HepG2 (cell line): ENCODE data around the gene ZNF821. TPM values are rescaled to one million over a fixed set of nuclear protein-coding genes. Genes with fewer than 3 reads are reported as not detected.

Experiments
- ATF4 ChIP-seq, 2 experiments: fragments of 450-650 bp in 1 of 2; sonication (generic) in 1 of 2; formaldehyde crosslinking; IDR thresholded peaks; 2 replicates each; pipeline versions ENCODE4 v1.5.0 to v1.8.0; 2020 to 2022; ENCODE audit warnings: mild to moderate bottlenecking in 1 of 2, missing genetic modification reagents in 1 of 2
- ERF ChIP-seq: IDR thresholded peaks from 2 replicates; pipeline ENCODE4 v1.6.1; 2018; ENCODE audit warnings: missing biosample characterization, missing genetic modification reagents
- ETV5 ChIP-seq: IDR thresholded peaks from 2 replicates; pipeline ENCODE4 v1.6.1; 2018; ENCODE audit warnings: missing biosample characterization, missing genetic modification reagents, inconsistent platforms, borderline replicate concordance
- GPN1 ChIP-seq: sonication (generic); formaldehyde crosslinking; IDR thresholded peaks from 2 replicates; pipeline ENCODE4 v1.5.1; 2020; ENCODE audit warnings: missing genetic modification reagents, borderline replicate concordance
- KLF12 ChIP-seq: sonication (generic); formaldehyde crosslinking; IDR thresholded peaks from 2 replicates; pipeline ENCODE4 v1.4.0; 2020; ENCODE audit warnings: missing genetic modification reagents, borderline replicate concordance
- NFE2L1 ChIP-seq: sonication (generic); formaldehyde crosslinking; IDR thresholded peaks from 2 replicates; pipeline ENCODE4 v1.4.0; 2020; ENCODE audit warnings: missing genetic modification reagents, mild to moderate bottlenecking, borderline replicate concordance
- PBX3 ChIP-seq: sonication (generic); formaldehyde crosslinking; IDR thresholded peaks from 2 replicates; pipeline ENCODE4 v1.8.1; 2023; ENCODE audit warnings: missing genetic modification reagents, inconsistent platforms, borderline replicate concordance
- RBM39 ChIP-seq: fragments of 200-400 bp; formaldehyde crosslinking; IDR thresholded peaks from one replicate; pipeline ENCODE4 v1.6.1; 2018; ENCODE audit warnings: antibody characterized with exemption, mild to moderate bottlenecking, low read depth, low read length; ENCODE audit not compliant: poor library complexity, severe bottlenecking
- RCOR2 ChIP-seq: IDR thresholded peaks from 2 replicates; pipeline ENCODE4 v1.6.1; 2016; ENCODE audit warnings: missing biosample characterization, missing genetic modification reagents
- SATB2 ChIP-seq: sonication (generic); formaldehyde crosslinking; IDR thresholded peaks from 2 replicates; pipeline ENCODE4 v1.5.0; 2020; ENCODE audit warnings: missing genetic modification reagents
- SP4 ChIP-seq: sonication (generic); formaldehyde crosslinking; IDR thresholded peaks from 2 replicates; pipeline ENCODE4 v1.8.1; 2023; ENCODE audit warnings: mild to moderate bottlenecking, missing genetic modification reagents
- THYN1 ChIP-seq: sonication (generic); formaldehyde crosslinking; IDR thresholded peaks from 2 replicates; pipeline ENCODE4 v1.8.1; 2023; ENCODE audit warnings: low read depth, mild to moderate bottlenecking, moderate library complexity, missing genetic modification reagents, borderline replicate concordance
- ZNF138 ChIP-seq: sonication (generic); formaldehyde crosslinking; IDR thresholded peaks from 2 replicates; pipeline ENCODE4 v1.5.0; 2020; ENCODE audit warnings: mild to moderate bottlenecking, low read depth, missing genetic modification reagents
- ZNF235 ChIP-seq: sonication (generic); formaldehyde crosslinking; IDR thresholded peaks from 2 replicates; pipeline ENCODE4 v1.8.1; 2023; ENCODE audit warnings: mild to moderate bottlenecking, missing genetic modification reagents, borderline replicate concordance
- ZNF709 ChIP-seq: sonication (generic); formaldehyde crosslinking; IDR thresholded peaks from 2 replicates; pipeline ENCODE4 v1.5.0; 2020; ENCODE audit warnings: mild to moderate bottlenecking, missing genetic modification reagents
- polyA plus RNA-seq, 8 experiments: library from polyadenylated mRNA; depleted of rRNA in 3 of 8; stranded (reverse) in 7 of 8; unstranded in 1 of 8; fragments of >200 nt; fragmentation: Illumina TruSeq in 4 of 8; extraction: Trizol in 4 of 8; gene quantifications; 2 replicates each; pipeline versions ENCODE4 v1.2.1 to v1.2.3, GENCODE V29; 2011 to 2016; ENCODE audit warnings: low read depth in 4 of 8, missing spikeins in 1 of 8, mixed read lengths in 1 of 8; ENCODE audit not compliant: insufficient read depth in 1 of 8
- total RNA-seq, 5 experiments: library from RNA; depleted of rRNA; stranded (reverse); fragments of >200 nt; fragmentation: Illumina TruSeq; extraction: Trizol; gene quantifications; 2 replicates each; pipeline ENCODE4 v1.2.3, GENCODE V29; 2016; ENCODE audit warnings: low read depth in 1 of 5
- TF ChIP-seq, protein P1 (sequence below): fragments of 450-650 bp; IDR thresholded peaks from 2 replicates; pipeline ENCODE4 v1.6.1; 2016
- TF ChIP-seq, protein P2 (sequence below): sonication (generic); formaldehyde crosslinking; IDR thresholded peaks from 2 replicates; pipeline ENCODE4 v1.8.0; 2022; ENCODE audit warnings: mild to moderate bottlenecking, missing genetic modification reagents
- TF ChIP-seq, protein P3 (sequence below): sonication (generic); formaldehyde crosslinking; IDR thresholded peaks from 2 replicates; pipeline ENCODE4 v1.4.0; 2020; ENCODE audit warnings: mild to moderate bottlenecking, low read depth, missing genetic modification reagents
- TF ChIP-seq, protein P4 (sequence below): sonication (generic); formaldehyde crosslinking; IDR thresholded peaks from 2 replicates; pipeline ENCODE4 v1.5.1; 2020; ENCODE audit warnings: missing genetic modification reagents, mild to moderate bottlenecking, borderline replicate concordance

Gene ZNF821
- total and polyA plus RNA-seq, 2 of the 13 experiments (the other 11 are each of a cell fraction or from before 2014, with no cell fraction given), result 7.0 to 9.1 TPM

- TF ChIP-seq, protein P1, sequence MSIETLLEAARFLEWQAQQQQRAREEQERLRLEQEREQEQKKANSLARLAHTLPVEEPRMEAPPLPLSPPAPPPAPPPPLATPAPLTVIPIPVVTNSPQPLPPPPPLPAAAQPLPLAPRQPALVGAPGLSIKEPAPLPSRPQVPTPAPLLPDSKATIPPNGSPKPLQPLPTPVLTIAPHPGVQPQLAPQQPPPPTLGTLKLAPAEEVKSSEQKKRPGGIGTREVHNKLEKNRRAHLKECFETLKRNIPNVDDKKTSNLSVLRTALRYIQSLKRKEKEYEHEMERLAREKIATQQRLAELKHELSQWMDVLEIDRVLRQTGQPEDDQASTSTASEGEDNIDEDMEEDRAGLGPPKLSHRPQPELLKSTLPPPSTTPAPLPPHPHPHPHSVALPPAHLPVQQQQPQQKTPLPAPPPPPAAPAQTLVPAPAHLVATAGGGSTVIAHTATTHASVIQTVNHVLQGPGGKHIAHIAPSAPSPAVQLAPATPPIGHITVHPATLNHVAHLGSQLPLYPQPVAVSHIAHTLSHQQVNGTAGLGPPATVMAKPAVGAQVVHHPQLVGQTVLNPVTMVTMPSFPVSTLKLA, result no peak; the same call in 1 of the 2 replicates
- TF ChIP-seq, protein P2, sequence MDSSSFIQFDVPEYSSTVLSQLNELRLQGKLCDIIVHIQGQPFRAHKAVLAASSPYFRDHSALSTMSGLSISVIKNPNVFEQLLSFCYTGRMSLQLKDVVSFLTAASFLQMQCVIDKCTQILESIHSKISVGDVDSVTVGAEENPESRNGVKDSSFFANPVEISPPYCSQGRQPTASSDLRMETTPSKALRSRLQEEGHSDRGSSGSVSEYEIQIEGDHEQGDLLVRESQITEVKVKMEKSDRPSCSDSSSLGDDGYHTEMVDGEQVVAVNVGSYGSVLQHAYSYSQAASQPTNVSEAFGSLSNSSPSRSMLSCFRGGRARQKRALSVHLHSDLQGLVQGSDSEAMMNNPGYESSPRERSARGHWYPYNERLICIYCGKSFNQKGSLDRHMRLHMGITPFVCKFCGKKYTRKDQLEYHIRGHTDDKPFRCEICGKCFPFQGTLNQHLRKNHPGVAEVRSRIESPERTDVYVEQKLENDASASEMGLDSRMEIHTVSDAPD (CRISPR knock-in tag), result no peak; the same call in 1 of the 2 replicates
- TF ChIP-seq, protein P3, sequence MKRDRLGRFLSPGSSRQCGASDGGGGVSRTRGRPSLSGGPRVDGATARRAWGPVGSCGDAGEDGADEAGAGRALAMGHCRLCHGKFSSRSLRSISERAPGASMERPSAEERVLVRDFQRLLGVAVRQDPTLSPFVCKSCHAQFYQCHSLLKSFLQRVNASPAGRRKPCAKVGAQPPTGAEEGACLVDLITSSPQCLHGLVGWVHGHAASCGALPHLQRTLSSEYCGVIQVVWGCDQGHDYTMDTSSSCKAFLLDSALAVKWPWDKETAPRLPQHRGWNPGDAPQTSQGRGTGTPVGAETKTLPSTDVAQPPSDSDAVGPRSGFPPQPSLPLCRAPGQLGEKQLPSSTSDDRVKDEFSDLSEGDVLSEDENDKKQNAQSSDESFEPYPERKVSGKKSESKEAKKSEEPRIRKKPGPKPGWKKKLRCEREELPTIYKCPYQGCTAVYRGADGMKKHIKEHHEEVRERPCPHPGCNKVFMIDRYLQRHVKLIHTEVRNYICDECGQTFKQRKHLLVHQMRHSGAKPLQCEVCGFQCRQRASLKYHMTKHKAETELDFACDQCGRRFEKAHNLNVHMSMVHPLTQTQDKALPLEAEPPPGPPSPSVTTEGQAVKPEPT (CRISPR knock-in tag), result peak; percentile 80; the same call in 1 of the 2 replicates
- peak in 1 of 2 experiments; percentile 57; a peak in 1 of 4 replicates for TF ChIP-seq ATF4 (CRISPR knock-in tag; IDR thresholded peaks at IDR 0.05)
- TF ChIP-seq, protein P4, sequence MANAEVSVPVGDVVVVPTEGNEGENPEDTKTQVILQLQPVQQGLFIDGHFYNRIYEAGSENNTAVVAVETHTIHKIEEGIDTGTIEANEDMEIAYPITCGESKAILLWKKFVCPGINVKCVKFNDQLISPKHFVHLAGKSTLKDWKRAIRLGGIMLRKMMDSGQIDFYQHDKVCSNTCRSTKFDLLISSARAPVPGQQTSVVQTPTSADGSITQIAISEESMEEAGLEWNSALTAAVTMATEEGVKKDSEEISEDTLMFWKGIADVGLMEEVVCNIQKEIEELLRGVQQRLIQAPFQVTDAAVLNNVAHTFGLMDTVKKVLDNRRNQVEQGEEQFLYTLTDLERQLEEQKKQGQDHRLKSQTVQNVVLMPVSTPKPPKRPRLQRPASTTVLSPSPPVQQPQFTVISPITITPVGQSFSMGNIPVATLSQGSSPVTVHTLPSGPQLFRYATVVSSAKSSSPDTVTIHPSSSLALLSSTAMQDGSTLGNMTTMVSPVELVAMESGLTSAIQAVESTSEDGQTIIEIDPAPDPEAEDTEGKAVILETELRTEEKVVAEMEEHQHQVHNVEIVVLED, result peak; percentile 76
- peak; percentile 41; the same call in 1 of the 2 replicates for TF ChIP-seq ZNF709 (CRISPR knock-in tag)
- TF ChIP-seq SATB2 (CRISPR knock-in tag), result no peak
- peak; percentile 62; the same call in 1 of the 2 replicates for TF ChIP-seq ZNF138 (CRISPR knock-in tag)
- peak; percentile 100 for TF ChIP-seq SP4 (CRISPR knock-in tag)
- no peak for TF ChIP-seq RCOR2 (CRISPR knock-in tag)
- TF ChIP-seq NFE2L1 (CRISPR knock-in tag), result 0 out of 2 replicates have a peak, but pooled peaks have one; percentile 76
- TF ChIP-seq ERF (CRISPR knock-in tag), result peak; percentile 82; the same call in 1 of the 2 replicates
- no peak; the same call in 1 of the 2 replicates for TF ChIP-seq ZNF235 (CRISPR knock-in tag)
- peak; percentile 70 for TF ChIP-seq RBM39
- peak; percentile 36; the same call in 1 of the 2 replicates for TF ChIP-seq THYN1 (CRISPR knock-in tag)
- peak; percentile 63 for TF ChIP-seq ETV5 (CRISPR knock-in tag)
- peak; percentile 99 for TF ChIP-seq KLF12 (CRISPR knock-in tag)
- TF ChIP-seq GPN1, result peak; percentile 85; the same call in 1 of the 2 replicates
- no peak for TF ChIP-seq PBX3
Measured at GRCh38 chr16:71845639-71846430, 38.1 kb downstream of the ZNF821 start, which contains the start of gene ATXN1L (continued).
